ENCODE results near the gene GPNMB.
"Not testable (repeated sequence)": the region's sequence is repeated elsewhere in the genome, so short reads cannot be mapped to it uniquely, and the experiment has no call there.

The GPNMB gene

DNA sequence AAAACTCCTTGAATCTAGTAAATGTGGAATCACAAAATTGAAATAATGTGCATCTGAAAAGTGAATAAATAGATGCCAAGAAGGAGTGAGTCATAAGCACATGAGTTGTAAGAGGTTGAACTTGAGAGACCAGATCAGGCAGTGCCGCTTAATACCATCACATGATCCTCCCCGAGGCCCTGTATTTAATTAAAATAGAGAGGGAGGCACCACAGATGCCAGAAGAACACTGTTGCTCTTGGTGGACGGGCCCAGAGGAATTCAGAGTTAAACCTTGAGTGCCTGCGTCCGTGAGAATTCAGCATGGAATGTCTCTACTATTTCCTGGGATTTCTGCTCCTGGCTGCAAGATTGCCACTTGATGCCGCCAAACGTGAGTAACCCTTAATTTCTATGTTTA, at the start of gene GPNMB:
TSS of gene GPNMB (plus strand) at position 221 of the 400 bp plus-strand sequence. CDS start at position 304, 83 bp downstream.
- Histone ChIP-seq H3K36me3 (ENCODE audit: insufficient read depth, low read length) (no peaks in the 10 kb centered on the region), H2AFZ (ENCODE audit: low read length) (no peak within 1 kb of the TSS), H3K79me2 (ENCODE audit: insufficient read depth, low read length) (no peaks in the 10 kb centered on the region), H3K9me2 (ENCODE audit: low read depth, low read length) (no peaks in the 10 kb centered on the region), H3K27me3 (ENCODE audit: insufficient read depth, low read length) (no peaks in the 10 kb centered on the region; the same call in 1 of the 2 replicates), H3K4me3 (ENCODE audit: low read depth, low read length, poor library complexity, severe bottlenecking) (no peak within 1 kb of the TSS), H3F3A (ENCODE audit: insufficient read depth, low read length) (no peaks in the 10 kb centered on the region), H3K4me1 (ENCODE audit: insufficient read depth, low read length, severe bottlenecking) (no peaks in the 10 kb centered on the region), H3K9me3 (ENCODE audit: low read length) (no peaks in the 10 kb centered on the region), H4K20me1 (ENCODE audit: insufficient read depth, low read length) (no peaks in the 10 kb centered on the region), H3K9ac (ENCODE audit: low read length) (no peak within 1 kb of the TSS), H3K27ac (ENCODE audit: low read depth, low read length, poor library complexity, severe bottlenecking) (no peak within 1 kb of the TSS), H3K4me2 (ENCODE audit: low read length) (no peak within 1 kb of the TSS)
- TF ChIP-seq CTCF (IDR thresholded peaks at IDR 0.05; ENCODE audit: low read length) (no peak), EZH2 (IDR thresholded peaks at IDR 0.05; ENCODE audit: borderline replicate concordance, low read length) (no peak)

DNA sequence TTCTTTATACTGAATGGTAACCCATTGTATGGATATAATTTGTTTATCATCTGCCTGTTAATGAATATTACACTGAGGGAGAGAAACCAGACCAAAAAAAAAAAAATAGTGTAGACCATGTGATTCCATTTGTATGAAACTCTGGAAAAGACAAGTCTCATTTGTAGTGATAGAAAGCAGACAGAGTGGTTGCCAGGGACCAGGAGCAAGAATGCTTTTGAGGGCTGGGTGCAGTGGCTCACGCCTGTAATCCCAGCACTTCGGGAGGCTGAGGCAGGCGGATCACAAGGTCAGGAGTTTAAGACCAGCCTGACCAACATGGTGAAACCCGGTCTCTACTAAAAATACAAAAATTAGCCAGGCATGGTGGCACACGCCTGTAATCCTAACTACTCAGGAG, 48.8 kb upstream of the GPNMB start:
- H3K9ac ChIP-seq (ENCODE audit: low read length); H2AFZ ChIP-seq (ENCODE audit: low read length); H3K9me3 ChIP-seq (ENCODE audit: low read length); H3K4me1 ChIP-seq (ENCODE audit: insufficient read depth, low read length, severe bottlenecking); H3K9me2 ChIP-seq (ENCODE audit: low read depth, low read length); H3K4me2 ChIP-seq (ENCODE audit: low read length); H3F3A ChIP-seq (ENCODE audit: insufficient read depth, low read length); H4K20me1 ChIP-seq (ENCODE audit: insufficient read depth, low read length); H3K4me3 ChIP-seq (ENCODE audit: low read depth, low read length, poor library complexity, severe bottlenecking); H3K27ac ChIP-seq (ENCODE audit: low read depth, low read length, poor library complexity, severe bottlenecking); H3K79me2 ChIP-seq (ENCODE audit: insufficient read depth, low read length); H3K27me3 ChIP-seq (ENCODE audit: insufficient read depth, low read length): not testable (repeated sequence)
- H3K36me3 ChIP-seq (ENCODE audit: insufficient read depth, low read length) = peaks cover 76% of the 10 kb centered on the region

GRCh38 chr7:23200331-23200730, 46.2 kb upstream of the GPNMB start:
- Histone ChIP-seq H3K27ac (ENCODE audit: low read depth, low read length, poor library complexity, severe bottlenecking) (no peak overlapping the region), H3K9me2 (ENCODE audit: low read depth, low read length) (no peaks in the 10 kb centered on the region), H4K20me1 (ENCODE audit: insufficient read depth, low read length) (no peaks in the 10 kb centered on the region), H3F3A (ENCODE audit: insufficient read depth, low read length) (no peaks in the 10 kb centered on the region), H3K4me2 (ENCODE audit: low read length) (no peak overlapping the region), H3K9ac (ENCODE audit: low read length) (no peak overlapping the region), H3K79me2 (ENCODE audit: insufficient read depth, low read length) (no peaks in the 10 kb centered on the region), H3K4me3 (ENCODE audit: low read depth, low read length, poor library complexity, severe bottlenecking) (no peak overlapping the region), H3K36me3 (ENCODE audit: insufficient read depth, low read length) (peaks cover 65% of the 10 kb centered on the region), H2AFZ (ENCODE audit: low read length) (no peak overlapping the region), H3K9me3 (ENCODE audit: low read length) (no peaks in the 10 kb centered on the region), H3K4me1 (ENCODE audit: insufficient read depth, low read length, severe bottlenecking) (no peaks in the 10 kb centered on the region), H3K27me3 (ENCODE audit: insufficient read depth, low read length) (no peaks in the 10 kb centered on the region)
- TF ChIP-seq CTCF (IDR thresholded peaks at IDR 0.05; ENCODE audit: low read length) = no peak
- TF ChIP-seq EZH2 (IDR thresholded peaks at IDR 0.05; ENCODE audit: borderline replicate concordance, low read length) = no peak

- H2AFZ ChIP-seq (ENCODE audit: low read length) = no peak overlapping the region
- no peak overlapping the region for H3K4me3 ChIP-seq (ENCODE audit: low read depth, low read length, poor library complexity, severe bottlenecking)
- no peak overlapping the region for H3K27ac ChIP-seq (ENCODE audit: low read depth, low read length, poor library complexity, severe bottlenecking)
- no peak for TF ChIP-seq CTCF (IDR thresholded peaks at IDR 0.05; ENCODE audit: low read length)
- TF ChIP-seq EZH2 (IDR thresholded peaks at IDR 0.05; ENCODE audit: borderline replicate concordance, low read length) = no peak
- peaks cover 33% of the 10 kb centered on the region for H3K36me3 ChIP-seq (ENCODE audit: insufficient read depth, low read length)
- H4K20me1 ChIP-seq (ENCODE audit: insufficient read depth, low read length) = no peaks in the 10 kb centered on the region
- H3K27me3 ChIP-seq (ENCODE audit: insufficient read depth, low read length) = no peaks in the 10 kb centered on the region
- no peaks in the 10 kb centered on the region for H3K4me1 ChIP-seq (ENCODE audit: insufficient read depth, low read length, severe bottlenecking)
- no peak overlapping the region for H3K4me2 ChIP-seq (ENCODE audit: low read length)
- no peaks in the 10 kb centered on the region for H3F3A ChIP-seq (ENCODE audit: insufficient read depth, low read length)
- H3K9me3 ChIP-seq (ENCODE audit: low read length) = no peaks in the 10 kb centered on the region
- H3K9me2 ChIP-seq (ENCODE audit: low read depth, low read length) = no peaks in the 10 kb centered on the region
- no peak overlapping the region for H3K9ac ChIP-seq (ENCODE audit: low read length)
- no peaks in the 10 kb centered on the region for H3K79me2 ChIP-seq (ENCODE audit: insufficient read depth, low read length)
These were observed 42.3 kb upstream of the GPNMB start for GRCh38 chr7:23204241-23204640.
